GM19468 (cell line): ENCODE measurements around the gene HRK.
A peak's percentile ranks its signal among the peaks of the same experiment; 100 is the strongest.

ENCODE experiments used
- ATAC-seq: cut with Tn5 transposase; IDR thresholded peaks from one replicate; pipeline ENCODE4 v1.9.1; 2021; ENCODE audit warnings: mild to moderate bottlenecking, moderate library complexity, moderate number of reproducible peaks; ENCODE audit not compliant: unreplicated experiment; ENCODE audit errors: extremely low read depth

The HRK gene

DNA sequence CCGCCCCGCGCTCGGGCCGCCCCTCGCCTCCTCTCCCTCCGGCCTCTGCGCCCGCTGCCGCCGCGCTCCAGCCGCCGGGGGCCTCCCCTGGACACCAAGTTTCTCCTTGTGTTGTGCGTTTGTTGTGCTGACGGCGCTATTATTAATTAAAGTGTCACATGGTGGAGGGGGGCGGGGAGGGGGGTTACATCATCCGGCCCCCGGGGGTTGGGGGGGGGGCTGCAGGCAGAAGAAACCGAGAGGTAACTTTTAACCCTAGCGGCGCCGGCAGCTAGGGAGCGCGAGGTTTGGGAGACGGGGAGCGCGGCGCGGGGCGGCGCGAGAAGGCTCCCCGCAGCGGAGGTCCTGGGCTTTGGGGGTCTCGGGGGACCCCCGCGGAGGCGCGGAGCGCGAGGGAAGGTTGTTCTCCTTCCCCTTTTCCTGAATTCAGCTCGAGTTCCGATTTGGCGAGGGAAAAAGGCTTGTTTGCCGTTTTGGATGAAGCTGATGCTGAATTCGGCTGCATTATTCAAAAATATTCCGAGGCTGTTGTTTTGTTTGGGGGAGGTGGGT lies at the start of gene HRK:
HRK (minus strand) TSS at position 117 of the 552 bp plus-strand sequence. CDS start 134 bp downstream, outside the sequence.
- no peak for ATAC-seq

- no peak for ATAC-seq
Measured at GRCh38 chr12:116929885-116930284, 48.6 kb upstream of the HRK start.

- ATAC-seq, result no peak
Measured at GRCh38 chr12:116928504-116928903, 47.3 kb upstream of the HRK start.

- no peak for ATAC-seq
Measured at GRCh38 chr12:116927244-116927940, 46.2 kb upstream of the HRK start.

DNA sequence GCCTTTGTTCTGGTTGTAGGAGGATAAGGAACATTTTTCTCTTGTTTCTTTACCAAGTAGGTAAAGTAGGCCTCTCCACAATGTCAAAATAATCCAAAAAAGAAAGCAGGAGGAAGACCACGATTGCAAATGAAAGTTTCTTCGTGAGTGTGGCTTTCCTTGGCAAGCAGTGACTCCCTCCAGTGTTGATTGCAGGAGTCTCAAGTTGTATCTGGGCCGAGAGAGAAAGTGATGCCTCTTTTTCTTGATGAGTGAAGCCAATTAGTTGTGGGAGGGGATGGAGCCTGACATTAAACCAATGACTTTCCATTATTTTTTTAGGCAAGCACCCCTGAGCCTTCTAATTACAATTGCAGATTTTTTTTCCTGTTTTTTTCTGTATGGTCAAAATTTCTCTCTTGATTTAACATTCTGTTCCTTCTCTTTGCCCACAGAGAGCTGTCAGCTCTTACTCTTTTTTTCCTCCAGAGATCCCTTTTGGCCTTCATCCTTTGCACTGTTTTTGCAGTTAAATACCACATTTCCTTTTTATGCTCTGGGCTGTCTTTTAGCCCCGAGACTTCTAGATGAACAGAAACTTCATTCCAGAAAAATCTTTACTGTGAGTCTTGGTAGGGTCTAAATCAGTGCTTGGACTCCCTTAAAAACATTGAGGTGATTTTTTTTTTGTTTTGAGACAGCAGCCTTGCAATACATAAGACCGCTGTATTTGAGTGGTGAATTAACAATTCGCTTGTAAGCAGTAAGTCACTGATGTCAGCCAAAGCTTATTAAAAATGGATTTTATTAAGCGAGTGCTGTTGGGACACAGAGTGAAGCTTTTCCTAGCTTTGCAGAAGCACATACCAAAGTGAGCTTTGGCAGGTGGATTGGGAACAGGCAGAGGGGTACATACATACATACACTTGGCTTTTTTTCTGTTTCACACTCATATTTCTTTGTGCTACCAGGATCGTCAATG lies 45.3 kb upstream of the HRK start:
- ATAC-seq, result no peak

DNA sequence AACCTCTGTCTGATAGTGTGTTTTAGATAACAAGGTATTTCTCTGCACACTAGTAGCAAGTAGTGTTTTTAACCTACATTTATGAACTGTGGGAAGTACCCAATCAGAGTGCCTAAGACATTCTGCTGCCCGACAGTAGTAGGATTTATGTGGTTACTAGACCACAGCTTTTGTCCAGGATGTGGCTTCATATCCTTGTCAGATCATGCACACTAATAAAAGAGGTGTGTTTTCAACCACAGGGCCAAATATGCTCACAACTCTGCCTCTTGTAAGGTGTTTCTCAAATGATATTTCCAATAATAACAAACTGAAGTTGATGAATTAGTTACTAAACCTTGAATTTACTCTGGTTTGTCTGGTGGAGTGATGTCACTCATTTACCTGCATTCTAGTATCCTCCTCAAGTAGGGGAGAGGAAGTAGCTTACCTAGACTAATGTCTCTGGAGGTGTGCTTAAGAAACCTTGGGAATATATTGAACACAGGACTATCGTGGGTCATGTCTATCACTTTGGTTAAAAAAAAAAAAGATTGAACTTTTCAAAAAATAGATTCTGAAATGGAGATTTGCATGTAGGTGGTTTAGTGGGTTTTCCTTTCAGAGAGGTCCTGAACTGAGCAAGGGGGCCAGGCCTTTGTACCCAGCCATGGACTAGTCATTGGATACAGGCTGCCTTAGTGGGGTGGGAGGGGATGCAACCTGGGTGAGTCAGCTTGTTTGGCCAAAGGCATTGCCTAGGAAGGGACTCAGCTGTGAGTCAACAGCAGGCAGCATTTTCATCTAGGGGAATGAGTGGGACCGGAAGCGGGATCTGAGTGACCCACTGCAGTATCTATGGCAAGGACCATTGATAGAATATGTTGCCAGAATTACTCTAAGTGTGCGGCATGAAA lies 43.6 kb upstream of the HRK start:
- ATAC-seq, result peak; percentile 85

GRCh38 chr12:116922194-116922897 lies 41.1 kb upstream of the HRK start:
- peak; percentile 40 for ATAC-seq

- no peak for ATAC-seq
Measured at GRCh38 chr12:116920939-116921338, 39.7 kb upstream of the HRK start.

DNA sequence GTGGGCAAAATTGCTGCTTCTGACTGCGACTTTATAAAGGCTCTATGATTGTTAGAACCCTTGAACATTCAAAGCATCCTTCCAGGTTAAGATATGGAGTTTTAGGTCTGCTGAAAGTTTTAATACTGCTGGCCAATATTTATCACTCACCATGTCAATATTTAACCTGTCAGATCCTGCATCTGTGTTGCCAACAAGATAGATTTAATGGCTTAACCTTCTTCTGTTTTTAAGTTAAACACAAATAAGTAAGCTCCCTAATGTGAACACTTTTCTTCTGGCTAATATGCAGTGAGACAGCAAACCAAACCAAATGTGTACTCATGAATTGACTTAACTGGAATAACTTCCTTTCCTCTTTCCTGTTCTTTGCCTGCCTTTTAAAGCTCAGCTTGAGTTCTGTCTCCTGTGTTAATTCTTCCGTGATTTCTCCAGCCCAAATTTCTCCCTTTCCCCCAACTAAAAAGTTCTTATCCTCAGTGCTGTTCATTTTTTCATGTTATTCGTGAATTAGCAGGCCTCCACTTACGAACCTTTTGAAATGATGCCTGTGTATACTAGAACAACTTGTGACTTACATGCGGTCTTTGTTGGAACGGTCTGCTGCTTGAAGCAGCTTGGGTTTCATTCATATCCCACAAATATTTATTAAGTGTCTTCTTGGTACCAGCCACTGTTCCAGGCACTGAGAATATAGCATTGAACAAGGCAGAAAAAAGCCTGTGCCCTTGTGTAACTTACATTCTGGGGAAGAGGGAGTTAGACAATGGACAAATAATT lies 38.7 kb upstream of the HRK start:
- no peak for ATAC-seq

- no peak for ATAC-seq
Measured at GRCh38 chr12:116919247-116919661, 38.0 kb upstream of the HRK start.

GRCh38 chr12:116918464-116918863 lies 37.2 kb upstream of the HRK start:
- no peak for ATAC-seq

DNA sequence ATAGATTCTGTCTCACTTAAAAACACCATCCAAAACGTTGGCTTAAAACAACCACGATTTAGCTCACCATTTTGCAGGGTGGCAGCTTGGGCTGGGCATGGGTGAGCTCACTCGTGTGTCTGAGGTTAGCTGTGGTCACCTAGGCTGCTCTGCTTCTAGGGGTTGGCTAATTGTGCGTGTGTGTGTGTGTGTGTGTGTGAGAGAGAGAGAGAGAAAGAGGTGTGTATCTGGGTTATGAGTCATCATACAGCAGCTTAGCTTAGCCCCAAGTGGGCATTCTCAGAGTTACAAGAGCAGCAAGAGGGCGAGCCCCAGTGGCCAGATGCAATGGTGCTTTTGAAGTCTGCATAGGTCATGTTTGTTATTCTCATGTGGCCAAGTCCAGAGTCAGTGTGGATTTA lies 35.5 kb upstream of the HRK start:
- peak; percentile 67 for ATAC-seq

DNA sequence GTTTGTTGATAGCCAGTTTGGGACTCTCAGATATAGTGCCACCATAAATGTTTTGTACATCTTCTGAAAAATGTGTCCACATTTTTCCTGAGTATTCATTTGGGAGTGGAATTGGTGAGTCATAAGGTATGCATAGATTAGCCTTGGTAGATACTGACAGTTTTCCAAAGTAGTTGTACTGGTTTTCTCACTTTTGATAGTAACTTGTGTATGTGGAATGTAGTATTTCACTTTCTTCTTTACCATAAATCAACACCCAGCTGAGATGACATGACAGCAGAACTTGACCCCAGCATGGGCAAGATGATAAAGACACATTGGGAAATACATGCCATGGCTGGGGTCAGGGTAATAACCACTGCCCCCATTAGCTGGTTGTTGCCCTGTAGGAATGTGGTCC lies 34.9 kb upstream of the HRK start:
- no peak for ATAC-seq

- no peak for ATAC-seq
Measured at GRCh38 chr12:116915326-116915725, 34.1 kb upstream of the HRK start.

DNA sequence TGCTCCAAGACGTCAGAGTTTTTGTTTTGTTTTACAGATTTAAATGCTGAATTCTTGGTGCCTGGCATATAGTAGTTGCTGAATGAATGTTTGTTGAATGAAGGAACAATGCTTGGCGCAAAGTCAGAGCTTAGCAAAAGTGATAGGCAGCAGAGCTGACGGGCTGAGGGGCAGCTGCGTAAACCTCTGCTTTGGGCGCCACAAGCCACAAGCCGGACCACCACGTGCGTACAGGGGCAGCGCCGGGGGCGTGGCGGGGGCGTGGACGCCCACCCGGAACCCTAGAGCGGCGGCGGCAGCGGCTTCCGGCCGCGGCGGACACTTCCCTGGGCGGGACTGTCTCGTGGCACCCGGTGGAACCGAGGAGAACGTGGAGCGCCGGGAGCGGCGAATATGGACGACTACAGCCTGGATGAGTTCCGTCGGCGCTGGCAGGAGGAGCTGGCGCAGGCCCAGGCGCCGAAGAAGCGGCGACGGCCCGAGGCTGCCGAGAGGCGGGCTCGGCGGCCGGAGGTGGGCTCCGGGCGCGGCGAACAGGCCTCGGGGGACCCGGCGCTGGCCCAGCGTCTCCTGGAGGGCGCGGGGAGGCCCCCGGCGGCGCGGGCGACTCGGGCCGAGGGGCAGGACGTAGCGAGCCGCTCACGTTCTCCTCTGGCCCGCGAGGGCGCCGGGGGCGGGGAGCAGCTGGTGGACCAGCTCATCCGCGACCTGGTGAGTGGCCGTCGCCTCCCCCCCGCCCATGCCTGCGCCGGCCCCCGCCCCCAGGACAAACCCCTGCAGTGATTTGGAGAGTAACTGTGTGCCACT lies 29.6 kb upstream of the HRK start, which contains the start of gene FBXW8:
FBXW8 (plus strand) TSS at position 306 of the 807 bp plus-strand sequence; CDS start at position 394, 88 bp downstream.
- peak; percentile 85 for ATAC-seq

DNA sequence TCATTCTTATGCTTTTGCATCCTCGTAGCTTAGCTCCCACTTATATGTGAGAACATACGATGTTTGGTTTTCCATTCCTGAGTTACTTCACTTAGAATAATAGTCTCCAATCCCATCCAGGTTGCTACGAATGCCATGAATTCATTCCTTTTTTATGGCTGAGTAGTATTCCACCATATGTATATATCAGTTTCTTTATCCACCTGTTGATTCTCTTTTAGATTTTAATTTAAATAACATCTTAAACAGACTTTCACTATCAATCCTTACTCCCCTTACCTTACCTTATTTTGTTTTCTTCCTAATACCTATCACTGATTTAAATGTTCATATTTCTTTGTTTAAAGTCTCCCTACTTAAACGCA lies 29.0 kb upstream of the HRK start:
- no peak for ATAC-seq

- ATAC-seq, result no peak
Measured at GRCh38 chr12:116906285-116906684, 25.0 kb upstream of the HRK start.

GRCh38 chr12:116903818-116904217 lies 22.6 kb upstream of the HRK start:
- no peak for ATAC-seq
